HepG2 (cell line): ENCODE measurements around the gene VPREB3. TPM values are rescaled to one million over a fixed set of nuclear protein-coding genes. Genes with fewer than 3 reads are reported as not detected.

Experiments
- ELF4 ChIP-seq: sonication (generic); formaldehyde crosslinking; IDR thresholded peaks from 2 replicates; pipeline ENCODE4 v1.5.0; 2020; ENCODE audit warnings: missing genetic modification reagents, mild to moderate bottlenecking, moderate library complexity, borderline replicate concordance
- ELK4 ChIP-seq: sonication (generic); formaldehyde crosslinking; IDR thresholded peaks from 2 replicates; pipeline ENCODE4 v1.9.0; 2021; ENCODE audit warnings: missing genetic modification reagents, borderline replicate concordance
- GZF1 ChIP-seq: sonication (generic); formaldehyde crosslinking; IDR thresholded peaks from 2 replicates; pipeline ENCODE4 v1.5.1; 2020; ENCODE audit warnings: mild to moderate bottlenecking, missing genetic modification reagents
- MYPOP ChIP-seq: sonication (generic); formaldehyde crosslinking; IDR thresholded peaks from 2 replicates; pipeline ENCODE4 v1.8.1; 2023; ENCODE audit warnings: mild to moderate bottlenecking, moderate library complexity, missing genetic modification reagents
- NFE2 ChIP-seq: sonication (generic); formaldehyde crosslinking; IDR thresholded peaks from 2 replicates; pipeline ENCODE4 v1.4.0; 2020; ENCODE audit warnings: missing genetic modification reagents
- NRL ChIP-seq: sonication (generic); formaldehyde crosslinking; IDR thresholded peaks from 2 replicates; pipeline ENCODE4 v1.5.0; 2020; ENCODE audit warnings: missing genetic modification reagents, mild to moderate bottlenecking, moderate library complexity, borderline replicate concordance
- PLSCR1 ChIP-seq: sonication (generic); formaldehyde crosslinking; IDR thresholded peaks from 2 replicates; pipeline ENCODE4 v1.5.0; 2020; ENCODE audit warnings: missing genetic modification reagents, mild to moderate bottlenecking, borderline replicate concordance
- TFAP4 ChIP-seq: sonication (generic); IDR thresholded peaks from 2 replicates; pipeline ENCODE4 v1.6.1; 2016; ENCODE audit warnings: low read depth, borderline replicate concordance
- ZFP36 ChIP-seq: fragments of 150-350 bp; IDR thresholded peaks from 2 replicates; pipeline ENCODE4 v1.6.1; 2018; ENCODE audit warnings: borderline replicate concordance, low read length, low read depth; ENCODE audit not compliant: partially characterized antibody
- ZFP82 ChIP-seq: sonication (generic); formaldehyde crosslinking; IDR thresholded peaks from 2 replicates; pipeline ENCODE4 v1.5.1; 2020; ENCODE audit warnings: mild to moderate bottlenecking, missing genetic modification reagents, borderline replicate concordance
- ZFX ChIP-seq: sonication (generic); formaldehyde crosslinking; IDR thresholded peaks from 2 replicates; pipeline ENCODE4 v1.4.0; 2020; ENCODE audit warnings: mild to moderate bottlenecking, low read depth, missing genetic modification reagents, moderate library complexity
- ZNF264 ChIP-seq: sonication (generic); formaldehyde crosslinking; IDR thresholded peaks from 2 replicates; pipeline ENCODE4 v1.4.0; 2020; ENCODE audit warnings: missing genetic modification reagents
- ZNF382 ChIP-seq: sonication (generic); formaldehyde crosslinking; IDR thresholded peaks from 2 replicates; pipeline ENCODE4 v1.5.0; 2020; ENCODE audit warnings: missing genetic modification reagents, mild to moderate bottlenecking, borderline replicate concordance
- ZNF431 ChIP-seq: sonication (generic); formaldehyde crosslinking; IDR thresholded peaks from 2 replicates; pipeline ENCODE4 v1.9.0; 2022; ENCODE audit warnings: missing genetic modification reagents, low read depth, mild to moderate bottlenecking, borderline replicate concordance
- ZNF687 ChIP-seq: sonication (generic); formaldehyde crosslinking; IDR thresholded peaks from 2 replicates; pipeline ENCODE4 v1.5.1; 2020; ENCODE audit warnings: mild to moderate bottlenecking, missing genetic modification reagents, moderate library complexity
- ZNF770 ChIP-seq: sonication (generic); formaldehyde crosslinking; IDR thresholded peaks from 2 replicates; pipeline ENCODE4 v1.5.0; 2020; ENCODE audit warnings: mild to moderate bottlenecking, missing genetic modification reagents
- polyA plus RNA-seq, 8 experiments: library from polyadenylated mRNA; depleted of rRNA in 3 of 8; stranded (reverse) in 7 of 8; unstranded in 1 of 8; fragments of >200 nt; fragmentation: Illumina TruSeq in 4 of 8; extraction: Trizol in 4 of 8; gene quantifications; 2 replicates each; pipeline versions ENCODE4 v1.2.1 to v1.2.3, GENCODE V29; 2011 to 2016; ENCODE audit warnings: low read depth in 4 of 8, missing spikeins in 1 of 8, mixed read lengths in 1 of 8; ENCODE audit not compliant: insufficient read depth in 1 of 8
- total RNA-seq, 5 experiments: library from RNA; depleted of rRNA; stranded (reverse); fragments of >200 nt; fragmentation: Illumina TruSeq; extraction: Trizol; gene quantifications; 2 replicates each; pipeline ENCODE4 v1.2.3, GENCODE V29; 2016; ENCODE audit warnings: low read depth in 1 of 5

Gene VPREB3
- total and polyA plus RNA-seq, 2 of the 13 experiments (the other 11 are each of a cell fraction or from before 2014, with no cell fraction given) = 0.22 TPM; not detected in 1

- TF ChIP-seq TFAP4 = peak; percentile 59; the same call in 1 of the 2 replicates
- no peak for TF ChIP-seq GZF1
- no peak for TF ChIP-seq ELF4
- TF ChIP-seq ZFX (CRISPR knock-in tag) = peak; percentile 33; the same call in 1 of the 2 replicates
- TF ChIP-seq PLSCR1 (CRISPR knock-in tag) = no peak
- no peak for TF ChIP-seq ZFP82 (CRISPR knock-in tag)
- TF ChIP-seq ELK4 (CRISPR knock-in tag) = no peak
- peak; percentile 90; the same call in 1 of the 2 replicates for TF ChIP-seq ZNF431 (CRISPR knock-in tag)
- no peak for TF ChIP-seq ZNF382 (CRISPR knock-in tag)
- TF ChIP-seq ZNF687 (CRISPR knock-in tag) = peak; percentile 35; the same call in 1 of the 2 replicates
- no peak; the same call in 1 of the 2 replicates for TF ChIP-seq MYPOP
- no peak for TF ChIP-seq ZNF264
- TF ChIP-seq ZNF770 = no peak
- TF ChIP-seq NFE2 (CRISPR knock-in tag) = no peak
- TF ChIP-seq NRL (CRISPR knock-in tag) = 0 out of 2 replicates have a peak, but pooled peaks have one; percentile 25
- no peak for TF ChIP-seq ZFP36
Measured at GRCh38 chr22:23769321-23769965, 15.2 kb upstream of the VPREB3 start (continued).
